ENCODE measurements around the gene REG1B. TPM values are rescaled to one million over a fixed set of nuclear protein-coding genes. Genes with fewer than 3 reads are reported as not detected.

Gene REG1B
- total RNA-seq, 1 experiment from 2014 or later = 2.1 TPM

DNA sequence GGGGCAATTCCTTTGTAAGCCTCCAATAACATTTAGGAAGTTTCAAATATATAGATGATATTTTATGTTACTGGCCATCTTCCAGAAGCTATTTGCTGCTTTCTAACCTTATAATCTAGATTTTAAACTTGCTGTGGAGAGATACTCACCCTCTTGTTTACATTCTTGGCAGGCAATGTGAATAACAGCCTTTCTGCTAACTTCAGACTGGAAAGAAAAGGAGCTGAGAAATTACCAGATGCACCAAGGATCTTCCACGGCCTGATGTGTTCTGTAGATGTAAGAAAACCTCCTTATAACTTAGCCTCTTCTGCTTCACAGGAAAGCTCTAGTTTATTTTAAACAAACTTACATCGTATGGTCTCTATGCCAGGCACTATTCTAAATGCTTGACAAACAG, 16.7 kb downstream of the REG1B start:
- Mint-ChIP-seq H3K27me3 (ENCODE audit: low read depth) (no peaks in the 10 kb centered on the region), H3K36me3 (no peaks in the 10 kb centered on the region)

DNA sequence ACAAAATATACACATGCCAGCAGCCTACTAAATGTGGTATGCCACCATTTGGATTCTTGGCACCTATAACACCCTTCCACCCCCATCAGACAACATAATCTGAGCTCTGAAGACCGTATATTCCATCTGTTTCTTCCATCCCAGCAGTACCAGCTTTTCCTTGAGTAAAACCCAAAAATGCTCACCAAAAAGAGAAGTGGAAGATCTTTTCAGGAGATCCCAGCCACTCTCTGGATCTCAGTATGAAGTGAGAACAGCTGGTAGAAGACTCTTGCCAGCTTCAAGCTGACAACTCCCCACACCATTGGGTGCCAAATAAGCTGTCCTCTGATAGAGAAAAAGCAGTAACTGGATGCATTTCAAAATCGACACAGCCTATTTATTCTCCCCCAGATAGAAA, 22.6 kb downstream of the REG1B start:
- DNase-seq (ENCODE audit: low spot score) (no peak), ATAC-seq (no peak)
- no peak overlapping the region for H3K27ac Mint-ChIP-seq
- ChIA-PET POLR2A (no interaction called here), CTCF (no interaction called here)
- no peak overlapping the region for H3K4me3 Mint-ChIP-seq
- H3K9me3 Mint-ChIP-seq = peaks cover 13% of the 10 kb centered on the region
- H3K36me3 Mint-ChIP-seq = no peaks in the 10 kb centered on the region
- H3K4me1 Mint-ChIP-seq = no peaks in the 10 kb centered on the region
- no peaks in the 10 kb centered on the region for H3K27me3 Mint-ChIP-seq (ENCODE audit: low read depth)
- no peak for TF ChIP-seq SMAD4 (CRISPR knock-in tag; IDR thresholded peaks at IDR 0.05)
- no peak for TF ChIP-seq NFATC4 (CRISPR knock-in tag; IDR thresholded peaks at IDR 0.05)
- no peak for TF ChIP-seq ZNF396 (CRISPR knock-in tag; IDR thresholded peaks at IDR 0.05; ENCODE audit: borderline replicate concordance)
- TF ChIP-seq HMGA2 (CRISPR knock-in tag; IDR thresholded peaks at IDR 0.05) = no peak
- no peak for TF ChIP-seq CREB1 (CRISPR knock-in tag; IDR thresholded peaks at IDR 0.05)
- TF ChIP-seq ZNF416 (CRISPR knock-in tag; IDR thresholded peaks at IDR 0.05) = no peak
- TF ChIP-seq CBFB (CRISPR knock-in tag; IDR thresholded peaks at IDR 0.05; ENCODE audit: low read depth) = no peak
- no peak for TF ChIP-seq TEAD1 (CRISPR knock-in tag; IDR thresholded peaks at IDR 0.05)
- TF ChIP-seq, protein P1, sequence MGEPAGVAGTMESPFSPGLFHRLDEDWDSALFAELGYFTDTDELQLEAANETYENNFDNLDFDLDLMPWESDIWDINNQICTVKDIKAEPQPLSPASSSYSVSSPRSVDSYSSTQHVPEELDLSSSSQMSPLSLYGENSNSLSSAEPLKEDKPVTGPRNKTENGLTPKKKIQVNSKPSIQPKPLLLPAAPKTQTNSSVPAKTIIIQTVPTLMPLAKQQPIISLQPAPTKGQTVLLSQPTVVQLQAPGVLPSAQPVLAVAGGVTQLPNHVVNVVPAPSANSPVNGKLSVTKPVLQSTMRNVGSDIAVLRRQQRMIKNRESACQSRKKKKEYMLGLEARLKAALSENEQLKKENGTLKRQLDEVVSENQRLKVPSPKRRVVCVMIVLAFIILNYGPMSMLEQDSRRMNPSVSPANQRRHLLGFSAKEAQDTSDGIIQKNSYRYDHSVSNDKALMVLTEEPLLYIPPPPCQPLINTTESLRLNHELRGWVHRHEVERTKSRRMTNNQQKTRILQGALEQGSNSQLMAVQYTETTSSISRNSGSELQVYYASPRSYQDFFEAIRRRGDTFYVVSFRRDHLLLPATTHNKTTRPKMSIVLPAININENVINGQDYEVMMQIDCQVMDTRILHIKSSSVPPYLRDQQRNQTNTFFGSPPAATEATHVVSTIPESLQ (CRISPR knock-in tag; IDR thresholded peaks at IDR 0.05) = no peak
- no peak for TF ChIP-seq NFYB (CRISPR knock-in tag; conservative IDR thresholded peaks at IDR 0.05; ENCODE audit: low read depth)
- TF ChIP-seq GRHL2 (CRISPR knock-in tag; IDR thresholded peaks at IDR 0.05; ENCODE audit: insufficient replicate concordance, severe bottlenecking) = no peak
- no peak for TF ChIP-seq SOX15 (CRISPR knock-in tag; IDR thresholded peaks at IDR 0.05)
- no peak for TF ChIP-seq SP1 (CRISPR knock-in tag; conservative IDR thresholded peaks at IDR 0.05)

More for the DNA sequence above, 16.7 kb downstream of the REG1B start:
- POLR2A ChIA-PET = no interaction called here
- CTCF ChIA-PET = interaction anchor here (2.0 kb wide), 1 partner anchor 31 kb away, joined by 6 read pairs; no protein-coding TSS in a partner anchor
- Mint-ChIP-seq H3K4me1 (no peaks in the 10 kb centered on the region), H3K27ac (no peak overlapping the region), H3K9me3 (peaks cover 4% of the 10 kb centered on the region), H3K4me3 (no peak overlapping the region)
- TF ChIP-seq SP1 (CRISPR knock-in tag; conservative IDR thresholded peaks at IDR 0.05) = no peak
- TF ChIP-seq, protein P2, sequence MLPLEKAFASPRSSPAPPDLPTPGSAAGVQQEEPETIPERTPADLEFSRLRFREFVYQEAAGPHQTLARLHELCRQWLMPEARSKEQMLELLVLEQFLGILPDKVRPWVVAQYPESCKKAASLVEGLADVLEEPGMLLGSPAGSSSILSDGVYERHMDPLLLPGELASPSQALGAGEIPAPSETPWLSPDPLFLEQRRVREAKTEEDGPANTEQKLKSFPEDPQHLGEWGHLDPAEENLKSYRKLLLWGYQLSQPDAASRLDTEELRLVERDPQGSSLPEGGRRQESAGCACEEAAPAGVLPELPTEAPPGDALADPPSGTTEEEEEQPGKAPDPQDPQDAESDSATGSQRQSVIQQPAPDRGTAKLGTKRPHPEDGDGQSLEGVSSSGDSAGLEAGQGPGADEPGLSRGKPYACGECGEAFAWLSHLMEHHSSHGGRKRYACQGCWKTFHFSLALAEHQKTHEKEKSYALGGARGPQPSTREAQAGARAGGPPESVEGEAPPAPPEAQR (CRISPR knock-in tag; IDR thresholded peaks at IDR 0.05) = no peak
- no peak for TF ChIP-seq PRRX2 (CRISPR knock-in tag; IDR thresholded peaks at IDR 0.05)
- TF ChIP-seq EMX1 (CRISPR knock-in tag; IDR thresholded peaks at IDR 0.05) = no peak
- no peak for TF ChIP-seq NR2C2 (CRISPR knock-in tag; IDR thresholded peaks at IDR 0.05)
- TF ChIP-seq, protein P3, sequence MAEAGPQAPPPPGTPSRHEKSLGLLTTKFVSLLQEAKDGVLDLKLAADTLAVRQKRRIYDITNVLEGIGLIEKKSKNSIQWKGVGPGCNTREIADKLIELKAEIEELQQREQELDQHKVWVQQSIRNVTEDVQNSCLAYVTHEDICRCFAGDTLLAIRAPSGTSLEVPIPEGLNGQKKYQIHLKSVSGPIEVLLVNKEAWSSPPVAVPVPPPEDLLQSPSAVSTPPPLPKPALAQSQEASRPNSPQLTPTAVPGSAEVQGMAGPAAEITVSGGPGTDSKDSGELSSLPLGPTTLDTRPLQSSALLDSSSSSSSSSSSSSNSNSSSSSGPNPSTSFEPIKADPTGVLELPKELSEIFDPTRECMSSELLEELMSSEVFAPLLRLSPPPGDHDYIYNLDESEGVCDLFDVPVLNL (CRISPR knock-in tag; IDR thresholded peaks at IDR 0.05; ENCODE audit: borderline replicate concordance, low read depth) = no peak
- no peak for TF ChIP-seq CREB1 (CRISPR knock-in tag; IDR thresholded peaks at IDR 0.05)
- no peak for TF ChIP-seq JAZF1 (CRISPR knock-in tag; IDR thresholded peaks at IDR 0.05)
- TF ChIP-seq ZNF317 (CRISPR knock-in tag; IDR thresholded peaks at IDR 0.05; ENCODE audit: borderline replicate concordance, low read depth) = no peak
- TF ChIP-seq, protein P4, sequence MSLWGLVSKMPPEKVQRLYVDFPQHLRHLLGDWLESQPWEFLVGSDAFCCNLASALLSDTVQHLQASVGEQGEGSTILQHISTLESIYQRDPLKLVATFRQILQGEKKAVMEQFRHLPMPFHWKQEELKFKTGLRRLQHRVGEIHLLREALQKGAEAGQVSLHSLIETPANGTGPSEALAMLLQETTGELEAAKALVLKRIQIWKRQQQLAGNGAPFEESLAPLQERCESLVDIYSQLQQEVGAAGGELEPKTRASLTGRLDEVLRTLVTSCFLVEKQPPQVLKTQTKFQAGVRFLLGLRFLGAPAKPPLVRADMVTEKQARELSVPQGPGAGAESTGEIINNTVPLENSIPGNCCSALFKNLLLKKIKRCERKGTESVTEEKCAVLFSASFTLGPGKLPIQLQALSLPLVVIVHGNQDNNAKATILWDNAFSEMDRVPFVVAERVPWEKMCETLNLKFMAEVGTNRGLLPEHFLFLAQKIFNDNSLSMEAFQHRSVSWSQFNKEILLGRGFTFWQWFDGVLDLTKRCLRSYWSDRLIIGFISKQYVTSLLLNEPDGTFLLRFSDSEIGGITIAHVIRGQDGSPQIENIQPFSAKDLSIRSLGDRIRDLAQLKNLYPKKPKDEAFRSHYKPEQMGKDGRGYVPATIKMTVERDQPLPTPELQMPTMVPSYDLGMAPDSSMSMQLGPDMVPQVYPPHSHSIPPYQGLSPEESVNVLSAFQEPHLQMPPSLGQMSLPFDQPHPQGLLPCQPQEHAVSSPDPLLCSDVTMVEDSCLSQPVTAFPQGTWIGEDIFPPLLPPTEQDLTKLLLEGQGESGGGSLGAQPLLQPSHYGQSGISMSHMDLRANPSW (CRISPR knock-in tag; conservative IDR thresholded peaks at IDR 0.05; ENCODE audit: low read depth) = no peak
- TF ChIP-seq, protein P5, sequence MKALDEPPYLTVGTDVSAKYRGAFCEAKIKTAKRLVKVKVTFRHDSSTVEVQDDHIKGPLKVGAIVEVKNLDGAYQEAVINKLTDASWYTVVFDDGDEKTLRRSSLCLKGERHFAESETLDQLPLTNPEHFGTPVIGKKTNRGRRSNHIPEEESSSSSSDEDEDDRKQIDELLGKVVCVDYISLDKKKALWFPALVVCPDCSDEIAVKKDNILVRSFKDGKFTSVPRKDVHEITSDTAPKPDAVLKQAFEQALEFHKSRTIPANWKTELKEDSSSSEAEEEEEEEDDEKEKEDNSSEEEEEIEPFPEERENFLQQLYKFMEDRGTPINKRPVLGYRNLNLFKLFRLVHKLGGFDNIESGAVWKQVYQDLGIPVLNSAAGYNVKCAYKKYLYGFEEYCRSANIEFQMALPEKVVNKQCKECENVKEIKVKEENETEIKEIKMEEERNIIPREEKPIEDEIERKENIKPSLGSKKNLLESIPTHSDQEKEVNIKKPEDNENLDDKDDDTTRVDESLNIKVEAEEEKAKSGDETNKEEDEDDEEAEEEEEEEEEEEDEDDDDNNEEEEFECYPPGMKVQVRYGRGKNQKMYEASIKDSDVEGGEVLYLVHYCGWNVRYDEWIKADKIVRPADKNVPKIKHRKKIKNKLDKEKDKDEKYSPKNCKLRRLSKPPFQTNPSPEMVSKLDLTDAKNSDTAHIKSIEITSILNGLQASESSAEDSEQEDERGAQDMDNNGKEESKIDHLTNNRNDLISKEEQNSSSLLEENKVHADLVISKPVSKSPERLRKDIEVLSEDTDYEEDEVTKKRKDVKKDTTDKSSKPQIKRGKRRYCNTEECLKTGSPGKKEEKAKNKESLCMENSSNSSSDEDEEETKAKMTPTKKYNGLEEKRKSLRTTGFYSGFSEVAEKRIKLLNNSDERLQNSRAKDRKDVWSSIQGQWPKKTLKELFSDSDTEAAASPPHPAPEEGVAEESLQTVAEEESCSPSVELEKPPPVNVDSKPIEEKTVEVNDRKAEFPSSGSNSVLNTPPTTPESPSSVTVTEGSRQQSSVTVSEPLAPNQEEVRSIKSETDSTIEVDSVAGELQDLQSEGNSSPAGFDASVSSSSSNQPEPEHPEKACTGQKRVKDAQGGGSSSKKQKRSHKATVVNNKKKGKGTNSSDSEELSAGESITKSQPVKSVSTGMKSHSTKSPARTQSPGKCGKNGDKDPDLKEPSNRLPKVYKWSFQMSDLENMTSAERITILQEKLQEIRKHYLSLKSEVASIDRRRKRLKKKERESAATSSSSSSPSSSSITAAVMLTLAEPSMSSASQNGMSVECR (CRISPR knock-in tag; IDR thresholded peaks at IDR 0.05; ENCODE audit: borderline replicate concordance) = no peak
- TF ChIP-seq, protein P6, sequence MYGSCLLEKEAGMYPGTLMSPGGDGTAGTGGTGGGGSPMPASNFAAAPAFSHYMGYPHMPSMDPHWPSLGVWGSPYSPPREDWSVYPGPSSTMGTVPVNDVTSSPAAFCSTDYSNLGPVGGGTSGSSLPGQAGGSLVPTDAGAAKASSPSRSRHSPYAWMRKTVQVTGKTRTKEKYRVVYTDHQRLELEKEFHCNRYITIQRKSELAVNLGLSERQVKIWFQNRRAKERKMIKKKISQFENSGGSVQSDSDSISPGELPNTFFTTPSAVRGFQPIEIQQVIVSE (CRISPR knock-in tag; IDR thresholded peaks at IDR 0.05; ENCODE audit: borderline replicate concordance) = no peak
- no peak for TF ChIP-seq TP53 (CRISPR knock-in tag; IDR thresholded peaks at IDR 0.05)
- TF ChIP-seq RELA (CRISPR knock-in tag; IDR thresholded peaks at IDR 0.05; ENCODE audit: borderline replicate concordance) = no peak
- DNase-seq (ENCODE audit: low spot score) (no peak), ATAC-seq (no peak)
